ENCODE data around the gene ATF6.

DNA sequence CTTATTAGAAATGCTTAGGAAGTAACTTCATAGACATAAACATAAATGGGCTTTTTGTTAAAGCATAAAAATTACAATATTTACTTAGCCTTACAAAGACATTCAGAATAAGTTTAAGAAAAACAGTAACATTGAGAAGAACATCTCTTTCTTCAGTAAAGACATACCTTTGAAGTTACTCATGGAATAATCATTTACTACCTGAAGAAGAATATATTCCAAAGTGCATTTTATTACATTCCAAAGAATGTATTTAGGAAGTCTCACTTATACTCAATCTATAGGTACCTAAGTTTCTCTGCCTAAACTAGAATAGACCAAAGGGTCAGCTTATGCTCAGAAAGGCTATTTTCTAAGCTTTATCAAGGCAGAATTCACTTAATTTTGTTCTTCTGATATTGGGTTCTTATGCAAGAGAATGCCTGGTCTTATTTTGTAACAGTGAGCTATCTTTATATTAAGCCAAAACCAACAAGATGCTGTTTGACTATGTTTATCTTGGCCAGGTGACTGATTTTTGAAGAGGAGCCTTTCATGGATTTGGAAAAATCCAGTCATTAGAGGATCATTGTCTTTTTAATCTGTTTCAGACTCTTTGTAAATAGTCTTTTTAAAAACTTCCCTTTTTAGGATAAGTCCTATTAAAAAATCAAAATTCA, 147.5 kb downstream of the ATF6 start:
- TF ChIP-seq, protein P1, sequence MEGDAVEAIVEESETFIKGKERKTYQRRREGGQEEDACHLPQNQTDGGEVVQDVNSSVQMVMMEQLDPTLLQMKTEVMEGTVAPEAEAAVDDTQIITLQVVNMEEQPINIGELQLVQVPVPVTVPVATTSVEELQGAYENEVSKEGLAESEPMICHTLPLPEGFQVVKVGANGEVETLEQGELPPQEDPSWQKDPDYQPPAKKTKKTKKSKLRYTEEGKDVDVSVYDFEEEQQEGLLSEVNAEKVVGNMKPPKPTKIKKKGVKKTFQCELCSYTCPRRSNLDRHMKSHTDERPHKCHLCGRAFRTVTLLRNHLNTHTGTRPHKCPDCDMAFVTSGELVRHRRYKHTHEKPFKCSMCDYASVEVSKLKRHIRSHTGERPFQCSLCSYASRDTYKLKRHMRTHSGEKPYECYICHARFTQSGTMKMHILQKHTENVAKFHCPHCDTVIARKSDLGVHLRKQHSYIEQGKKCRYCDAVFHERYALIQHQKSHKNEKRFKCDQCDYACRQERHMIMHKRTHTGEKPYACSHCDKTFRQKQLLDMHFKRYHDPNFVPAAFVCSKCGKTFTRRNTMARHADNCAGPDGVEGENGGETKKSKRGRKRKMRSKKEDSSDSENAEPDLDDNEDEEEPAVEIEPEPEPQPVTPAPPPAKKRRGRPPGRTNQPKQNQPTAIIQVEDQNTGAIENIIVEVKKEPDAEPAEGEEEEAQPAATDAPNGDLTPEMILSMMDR (IDR thresholded peaks at IDR 0.05; ENCODE audit: low read length), result no peak
- TF ChIP-seq EZH2 (optimal IDR thresholded peaks at IDR 0.05; ENCODE audit: low read depth, low read length), result no peak

Measured in MM.1S (cell line).